ENCODE data around the gene CAMK1.

GRCh38 chr3:9721700-9722060 is 48.1 kb downstream of the CAMK1 start:
- TF ChIP-seq CTCF (IDR thresholded peaks at IDR 0.05; ENCODE audit: low read length) (no peak), EZH2 (IDR thresholded peaks at IDR 0.05; ENCODE audit: borderline replicate concordance, low read length) (no peak)
